ENCODE results near the gene GJD2. TPM values are rescaled to one million over a fixed set of nuclear protein-coding genes. Genes with fewer than 3 reads are reported as not detected.

Gene GJD2
- polyA plus RNA-seq, 10 donors: 0.14 to 8.9 (median 3.9) TPM

- DNase-seq: no peak
Measured at GRCh38 chr15:34776606-34777105, 21.9 kb upstream of the GJD2 start.

- DNase-seq: no peak
Measured at GRCh38 chr15:34773917-34774316, 19.1 kb upstream of the GJD2 start.

GRCh38 chr15:34773013-34773412 lies 18.2 kb upstream of the GJD2 start:
- DNase-seq: no peak

- no peak for DNase-seq
Measured at GRCh38 chr15:34772312-34772711, 17.5 kb upstream of the GJD2 start.

- DNase-seq: no peak
Measured at GRCh38 chr15:34769711-34770110, 14.9 kb upstream of the GJD2 start.

GRCh38 chr15:34768530-34768929 lies 13.7 kb upstream of the GJD2 start:
- DNase-seq: no peak

- no peak for DNase-seq
Measured at GRCh38 chr15:34765741-34766140, 10.9 kb upstream of the GJD2 start.

GRCh38 chr15:34760909-34761308 lies 6.1 kb upstream of the GJD2 start:
- no peak for DNase-seq

- no peak for DNase-seq
Measured at GRCh38 chr15:34759992-34760391, 5.2 kb upstream of the GJD2 start.

GRCh38 chr15:34759347-34759746 lies 4.5 kb upstream of the GJD2 start:
- no peak for DNase-seq

GRCh38 chr15:34757262-34757661 lies 2.5 kb upstream of the GJD2 start:
- DNase-seq: no peak

- DNase-seq: no peak
Measured at GRCh38 chr15:34755419-34755773, 598 bp upstream of the GJD2 start.

GRCh38 chr15:34754171-34754601 lies 612 bp downstream of the GJD2 start:
- no peak for DNase-seq

GRCh38 chr15:34753236-34753894 lies 1.4 kb downstream of the GJD2 start:
- peak; percentile 28 to 52 (median 35) for DNase-seq

GRCh38 chr15:34749691-34750090 lies 5.1 kb downstream of the GJD2 start:
- DNase-seq: no peak

GRCh38 chr15:34739346-34739745 lies 15.5 kb downstream of the GJD2 start:
- DNase-seq: no peak

GRCh38 chr15:34738002-34738401 lies 16.8 kb downstream of the GJD2 start:
- DNase-seq: no peak

GRCh38 chr15:34737477-34737876 lies 17.3 kb downstream of the GJD2 start:
- DNase-seq: no peak

- no peak for DNase-seq
Measured at GRCh38 chr15:34734303-34734702, 20.5 kb downstream of the GJD2 start.

GRCh38 chr15:34733621-34734020 lies 21.2 kb downstream of the GJD2 start:
- DNase-seq: no peak

GRCh38 chr15:34732430-34732829 lies 22.4 kb downstream of the GJD2 start:
- DNase-seq: no peak

- DNase-seq: no peak
Measured at GRCh38 chr15:34730701-34731100, 24.1 kb downstream of the GJD2 start.

GRCh38 chr15:34729886-34730285 lies 24.9 kb downstream of the GJD2 start:
- DNase-seq: no peak

- no peak for DNase-seq
Measured at GRCh38 chr15:34729056-34729455, 25.7 kb downstream of the GJD2 start.
